Measurements from ENCODE around the gene GPSM3. TPM values are rescaled to one million over a fixed set of nuclear protein-coding genes. Genes with fewer than 3 reads are reported as not detected.

Gene GPSM3
- polyA plus RNA-seq, 1 experiment, result 13.3 TPM

DNA sequence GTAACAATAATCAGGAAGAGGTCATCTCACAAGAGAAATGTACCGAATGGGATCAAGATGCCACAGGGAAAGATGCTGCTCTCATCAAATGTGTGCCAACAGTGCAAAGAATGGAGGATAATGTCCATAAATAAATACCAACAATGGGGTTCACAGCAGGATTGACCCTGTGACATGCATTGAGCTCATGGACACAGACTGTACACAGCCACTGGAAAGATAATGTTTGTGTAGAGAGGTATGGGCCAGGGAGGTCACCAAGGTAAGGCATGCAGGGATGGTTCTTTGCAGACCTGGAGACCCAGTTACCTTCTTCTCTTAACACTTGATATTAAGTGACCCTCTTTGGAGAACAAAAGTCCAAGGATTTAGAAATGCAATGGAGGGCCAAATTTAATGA lies 18.0 kb downstream of the GPSM3 start:
- ChIA-PET POLR2A (no interaction called here), CTCF (no interaction called here)

DNA sequence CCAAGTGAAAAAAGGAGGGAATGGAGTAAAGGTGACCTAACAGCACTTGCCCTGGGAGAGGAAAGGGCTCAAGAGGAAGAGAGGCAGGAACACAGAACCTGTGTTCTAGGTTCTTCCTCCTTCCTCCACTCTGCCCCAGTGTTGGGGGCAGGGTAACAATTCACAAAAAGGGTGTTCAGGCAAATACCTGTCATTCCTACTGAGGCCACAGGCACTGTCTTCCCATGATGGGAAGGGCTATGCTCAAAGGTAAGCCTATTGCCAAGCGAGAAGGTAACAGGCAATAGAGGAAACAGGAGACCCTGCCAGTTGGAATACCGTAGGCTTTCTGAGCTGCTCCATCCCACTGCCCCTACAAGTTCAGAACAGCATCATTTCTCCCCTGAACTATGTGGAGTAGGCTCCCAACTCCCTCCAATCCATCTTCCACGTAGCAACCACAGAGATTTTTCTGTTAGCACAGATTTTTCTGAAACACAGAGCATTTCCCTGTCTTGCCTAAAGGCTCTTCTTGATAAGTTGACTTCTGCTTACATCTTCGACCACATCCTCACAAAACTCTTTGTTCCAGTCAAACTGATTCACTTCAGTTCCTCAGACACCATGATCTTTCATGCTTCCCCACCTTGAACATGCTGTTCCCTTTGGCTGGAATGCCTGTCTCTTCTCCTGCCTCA lies 19.3 kb downstream of the GPSM3 start:
- no peak for DNase-seq (ENCODE audit: low read depth)
- Histone ChIP-seq H3K27me3 (ENCODE audit: control insufficient read depth, insufficient read depth, low read length) (no peaks in the 10 kb centered on the region), H3K36me3 (ENCODE audit: control insufficient read depth, insufficient read depth, low read length) (peaks cover 21% of the 10 kb centered on the region), H3K4me3 (ENCODE audit: low read depth, low read length) (no peak overlapping the region)
- TF ChIP-seq, protein P1, sequence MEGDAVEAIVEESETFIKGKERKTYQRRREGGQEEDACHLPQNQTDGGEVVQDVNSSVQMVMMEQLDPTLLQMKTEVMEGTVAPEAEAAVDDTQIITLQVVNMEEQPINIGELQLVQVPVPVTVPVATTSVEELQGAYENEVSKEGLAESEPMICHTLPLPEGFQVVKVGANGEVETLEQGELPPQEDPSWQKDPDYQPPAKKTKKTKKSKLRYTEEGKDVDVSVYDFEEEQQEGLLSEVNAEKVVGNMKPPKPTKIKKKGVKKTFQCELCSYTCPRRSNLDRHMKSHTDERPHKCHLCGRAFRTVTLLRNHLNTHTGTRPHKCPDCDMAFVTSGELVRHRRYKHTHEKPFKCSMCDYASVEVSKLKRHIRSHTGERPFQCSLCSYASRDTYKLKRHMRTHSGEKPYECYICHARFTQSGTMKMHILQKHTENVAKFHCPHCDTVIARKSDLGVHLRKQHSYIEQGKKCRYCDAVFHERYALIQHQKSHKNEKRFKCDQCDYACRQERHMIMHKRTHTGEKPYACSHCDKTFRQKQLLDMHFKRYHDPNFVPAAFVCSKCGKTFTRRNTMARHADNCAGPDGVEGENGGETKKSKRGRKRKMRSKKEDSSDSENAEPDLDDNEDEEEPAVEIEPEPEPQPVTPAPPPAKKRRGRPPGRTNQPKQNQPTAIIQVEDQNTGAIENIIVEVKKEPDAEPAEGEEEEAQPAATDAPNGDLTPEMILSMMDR (IDR thresholded peaks at IDR 0.05; ENCODE audit: insufficient read depth, low read depth, low read length), result no peak
- ChIA-PET POLR2A (no interaction called here), CTCF (no interaction called here)

More for the DNA sequence above, 18.0 kb downstream of the GPSM3 start:
- Histone ChIP-seq H3K4me3 (ENCODE audit: low read depth, low read length) (no peak overlapping the region), H3K36me3 (ENCODE audit: control insufficient read depth, insufficient read depth, low read length) (peaks cover 15% of the 10 kb centered on the region), H3K27me3 (ENCODE audit: control insufficient read depth, insufficient read depth, low read length) (no peaks in the 10 kb centered on the region)
- TF ChIP-seq, protein P1 (IDR thresholded peaks at IDR 0.05; ENCODE audit: insufficient read depth, low read depth, low read length), result no peak
- DNase-seq (ENCODE audit: low read depth), result no peak

- H3K36me3 ChIP-seq (ENCODE audit: control insufficient read depth, insufficient read depth, low read length), result peaks cover 33% of the 10 kb centered on the region
- DNase-seq (ENCODE audit: low read depth), result no peak
- H3K27me3 ChIP-seq (ENCODE audit: control insufficient read depth, insufficient read depth, low read length), result no peaks in the 10 kb centered on the region
- H3K4me3 ChIP-seq (ENCODE audit: low read depth, low read length), result no peak overlapping the region
- CTCF ChIA-PET, result no interaction called here
- TF ChIP-seq, protein P1 (IDR thresholded peaks at IDR 0.05; ENCODE audit: insufficient read depth, low read depth, low read length), result no peak
- POLR2A ChIA-PET, result no interaction called here
Observed at GRCh38 chr6:32171234-32171633, 21.2 kb downstream of the GPSM3 start.

- TF ChIP-seq, protein P1 (IDR thresholded peaks at IDR 0.05; ENCODE audit: insufficient read depth, low read depth, low read length), result no peak
- no peak for DNase-seq (ENCODE audit: low read depth)
- no peak overlapping the region for H3K4me3 ChIP-seq (ENCODE audit: low read depth, low read length)
- no peaks in the 10 kb centered on the region for H3K27me3 ChIP-seq (ENCODE audit: control insufficient read depth, insufficient read depth, low read length)
- POLR2A ChIA-PET, result no interaction called here
- H3K36me3 ChIP-seq (ENCODE audit: control insufficient read depth, insufficient read depth, low read length), result peaks cover 33% of the 10 kb centered on the region
- CTCF ChIA-PET, result no interaction called here
Observed at GRCh38 chr6:32170294-32170693, 22.1 kb downstream of the GPSM3 start.

DNA sequence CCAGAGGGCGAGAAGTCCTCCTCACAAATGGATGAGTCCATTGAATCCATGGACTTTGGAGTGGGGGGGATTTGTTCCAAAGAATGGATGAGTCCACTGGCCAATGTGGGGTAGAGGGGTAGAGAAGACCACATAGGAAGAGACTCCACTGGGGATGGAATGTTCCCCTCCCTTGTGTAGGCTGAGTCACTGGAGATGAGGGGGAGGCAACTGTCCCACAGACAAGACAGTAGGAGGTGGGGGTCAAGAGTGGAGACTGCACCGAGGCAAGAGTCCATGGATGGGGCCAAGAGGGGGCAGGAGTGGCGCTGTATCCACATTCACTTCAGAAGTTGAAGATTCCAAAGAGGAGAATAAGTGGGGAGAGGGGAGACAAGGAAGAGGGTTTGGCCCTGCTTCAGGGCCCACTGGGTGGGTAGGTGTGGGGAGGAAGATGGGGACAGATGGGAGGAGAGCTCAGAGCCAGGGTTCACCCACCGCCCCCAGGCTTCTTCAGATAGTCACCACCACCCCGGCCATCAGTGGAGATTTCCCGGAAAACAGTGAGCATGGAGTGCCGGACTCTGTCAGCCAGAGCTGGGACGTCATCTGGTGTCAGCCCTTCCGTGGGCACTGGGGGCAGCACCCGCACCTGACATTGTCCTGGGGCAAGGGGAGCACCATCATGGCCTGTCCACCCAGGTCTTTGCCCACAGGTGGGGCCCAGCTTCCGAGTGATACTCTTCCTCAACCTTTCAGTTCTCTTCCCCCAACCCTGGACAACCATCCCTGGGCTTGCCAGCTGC lies 23.4 kb downstream of the GPSM3 start:
- ChIA-PET POLR2A (no interaction called here), CTCF (no interaction called here)
- Histone ChIP-seq H3K27me3 (ENCODE audit: control insufficient read depth, insufficient read depth, low read length) (no peaks in the 10 kb centered on the region), H3K4me3 (ENCODE audit: low read depth, low read length) (no peak overlapping the region), H3K36me3 (ENCODE audit: control insufficient read depth, insufficient read depth, low read length) (peaks cover 33% of the 10 kb centered on the region)
- DNase-seq (ENCODE audit: low read depth), result no peak
- TF ChIP-seq, protein P1 (IDR thresholded peaks at IDR 0.05; ENCODE audit: insufficient read depth, low read depth, low read length), result no peak

Measured in BJ (cell line).